GM19023 (cell line): ENCODE results near the gene NUDC.
"Not testable (repeated sequence)": the region's sequence is repeated elsewhere in the genome, so short reads cannot be mapped to it uniquely, and the experiment has no call there.

Experiments
- ATAC-seq: cut with Tn5 transposase; IDR thresholded peaks from one replicate; pipeline ENCODE4 v1.9.1; 2021; ENCODE audit warnings: mild to moderate bottlenecking, moderate library complexity; ENCODE audit not compliant: unreplicated experiment

NUDC gene

DNA sequence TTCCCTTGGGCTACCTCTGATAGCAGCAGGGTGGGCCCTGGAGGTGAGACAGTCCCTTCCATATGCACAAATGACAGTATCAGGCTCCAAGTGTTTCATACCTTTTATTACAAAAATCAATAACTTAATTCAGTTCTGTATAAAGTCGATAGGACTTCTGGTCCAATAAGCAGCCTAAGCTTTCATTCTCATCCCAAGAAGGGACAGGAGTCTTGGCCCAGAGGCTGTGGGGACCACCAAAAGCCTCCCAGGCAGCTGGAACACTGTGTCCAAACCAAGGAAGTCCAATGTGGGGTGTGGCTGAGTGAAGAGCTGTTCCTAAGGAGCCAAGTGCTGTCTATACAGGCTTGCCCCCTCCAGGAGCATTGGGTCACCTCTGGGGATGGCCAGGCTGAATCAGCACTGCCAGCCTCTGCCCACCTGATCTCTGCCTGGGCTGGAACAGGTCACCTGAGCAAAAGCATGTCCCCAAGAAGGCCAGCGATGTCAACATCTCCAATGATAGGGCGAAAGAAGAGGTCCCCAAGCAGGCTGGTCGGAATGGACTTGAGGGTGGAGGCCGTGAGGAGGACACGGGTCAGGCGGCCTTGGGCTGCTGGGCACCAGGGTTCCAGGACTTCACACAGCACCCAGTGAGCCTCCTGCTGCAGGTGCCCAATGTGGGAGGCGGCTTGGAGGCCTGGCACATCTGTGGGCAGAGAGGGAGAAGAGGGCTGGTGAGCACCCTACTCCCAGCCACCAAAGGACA lies 10.0 kb upstream of the NUDC start:
- no peak for ATAC-seq

DNA sequence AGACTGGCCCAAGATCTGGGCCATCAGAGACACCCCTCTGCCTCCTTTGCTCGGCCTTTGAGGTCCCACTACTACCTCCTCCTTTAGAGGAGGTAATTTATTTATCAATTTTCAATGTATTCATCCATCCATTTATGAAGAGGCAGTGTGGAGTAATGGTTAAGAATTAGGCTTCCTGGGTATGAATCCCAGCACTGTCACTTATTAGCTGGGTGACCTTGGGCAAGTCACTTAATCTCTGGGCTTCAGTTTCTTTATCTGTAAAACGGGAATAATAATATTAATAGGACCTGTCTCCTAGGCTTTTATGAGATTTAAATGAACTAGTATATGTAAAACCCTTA lies 9.4 kb upstream of the NUDC start:
- no peak for ATAC-seq

- no peak for ATAC-seq
These were observed 8.2 kb upstream of the NUDC start for GRCh38 chr1:26913389-26913753.

DNA sequence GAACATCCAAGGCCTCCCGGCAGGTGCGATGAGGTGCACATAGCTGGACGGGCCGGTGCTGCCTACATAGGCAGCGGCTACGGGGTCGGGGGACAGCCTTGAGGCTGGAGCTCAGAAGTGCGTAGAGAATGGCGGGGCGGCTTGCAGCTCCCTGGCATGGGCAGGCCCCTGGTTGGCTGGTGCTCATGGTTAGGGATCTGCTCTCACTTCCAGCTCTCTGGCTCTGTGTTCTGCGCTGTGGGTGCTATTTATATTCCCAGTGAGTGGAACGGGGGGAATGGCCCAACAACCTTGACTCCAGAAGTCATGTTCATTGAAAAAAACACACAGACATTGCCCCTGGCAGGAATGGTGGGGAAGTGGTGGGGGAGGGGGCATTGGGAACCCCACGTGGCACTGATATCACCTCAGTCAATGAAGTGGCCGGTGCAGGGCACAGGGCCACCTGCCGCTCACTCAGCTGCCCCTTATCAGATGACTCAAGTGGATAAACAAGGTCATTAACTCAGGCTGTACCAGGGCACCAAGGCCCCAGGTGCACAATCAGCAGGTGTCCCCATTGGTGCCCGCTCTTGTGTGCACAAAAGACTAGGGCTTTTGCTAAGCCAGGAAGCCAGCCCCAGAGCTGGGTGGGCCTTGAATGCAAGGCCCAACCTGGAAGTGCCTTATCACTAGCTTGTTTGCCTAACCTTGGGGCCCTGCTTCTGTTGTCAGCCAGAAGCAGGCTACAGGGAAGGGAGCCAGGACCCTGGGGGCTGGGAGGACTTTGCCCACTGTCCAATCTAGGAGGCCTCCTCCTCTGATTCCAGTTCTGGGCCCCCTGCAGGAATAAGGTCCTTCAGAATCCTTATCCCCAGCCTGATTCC lies 7.6 kb upstream of the NUDC start, which contains the start of gene NR0B2:
NR0B2 (minus strand) TSS at position 222 of the 866 bp plus-strand sequence; CDS start at position 187, 35 bp downstream.
- no peak for ATAC-seq

- ATAC-seq, result no peak
These were observed 6.2 kb upstream of the NUDC start for GRCh38 chr1:26915204-26915842.

GRCh38 chr1:26921126-26921539 lies 410 bp upstream of the NUDC start:
- ATAC-seq, result peak; percentile 22

DNA sequence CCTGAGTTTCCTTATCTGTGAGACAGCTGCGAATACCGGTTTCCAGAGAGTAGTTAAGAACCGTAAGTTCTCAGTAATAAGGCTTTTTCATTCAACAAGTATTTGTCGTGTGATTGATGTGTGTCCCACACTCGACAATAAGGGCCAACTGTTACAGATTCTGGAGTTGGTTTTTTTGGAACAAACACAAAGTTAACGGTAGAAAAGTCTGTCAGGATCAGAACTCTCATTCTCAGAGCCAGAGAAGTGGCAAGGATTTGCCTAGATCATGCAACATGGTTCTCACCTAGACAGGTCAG lies 837 bp downstream of the NUDC start:
- no peak for ATAC-seq

DNA sequence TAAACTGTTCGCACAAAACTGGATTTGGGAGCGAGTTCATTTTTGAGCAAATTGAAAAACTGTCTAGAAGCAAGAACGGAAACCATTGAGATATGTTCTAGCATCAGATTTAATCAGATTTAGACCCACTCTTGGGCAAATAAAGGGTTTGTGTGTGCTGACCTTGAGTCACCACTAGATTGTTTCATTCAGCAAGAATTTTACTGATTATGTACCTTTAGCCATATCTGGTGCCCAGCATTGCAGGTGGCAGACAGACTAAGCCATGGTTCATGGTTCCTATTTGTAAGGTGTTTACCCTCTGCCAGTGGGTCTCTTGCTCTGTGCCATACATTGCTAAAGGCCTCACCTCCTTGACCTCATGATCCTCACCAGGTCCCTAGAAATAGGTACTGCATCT lies 1.4 kb downstream of the NUDC start:
- no peak for ATAC-seq

GRCh38 chr1:26923711-26924110 lies 2.2 kb downstream of the NUDC start:
- no peak for ATAC-seq

DNA sequence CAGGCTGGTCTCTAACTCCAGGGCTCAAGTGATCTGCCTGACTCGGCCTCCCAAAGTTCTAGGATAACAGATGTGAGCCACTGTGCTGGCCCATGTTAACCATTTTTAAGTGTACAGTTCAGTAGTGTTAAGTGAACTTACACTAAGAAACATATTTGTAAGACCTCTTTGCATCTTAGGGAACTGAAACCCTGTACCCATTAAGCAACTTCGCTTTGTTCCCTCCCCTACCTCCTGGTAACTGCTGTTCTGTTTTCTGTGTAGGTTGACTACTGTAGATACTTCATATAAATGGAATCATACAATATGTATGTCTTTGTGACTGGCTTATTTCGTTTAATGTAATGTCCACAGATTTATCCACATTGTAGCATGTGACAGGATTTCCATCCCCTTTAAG lies 11.0 kb downstream of the NUDC start:
- ATAC-seq, result no peak

DNA sequence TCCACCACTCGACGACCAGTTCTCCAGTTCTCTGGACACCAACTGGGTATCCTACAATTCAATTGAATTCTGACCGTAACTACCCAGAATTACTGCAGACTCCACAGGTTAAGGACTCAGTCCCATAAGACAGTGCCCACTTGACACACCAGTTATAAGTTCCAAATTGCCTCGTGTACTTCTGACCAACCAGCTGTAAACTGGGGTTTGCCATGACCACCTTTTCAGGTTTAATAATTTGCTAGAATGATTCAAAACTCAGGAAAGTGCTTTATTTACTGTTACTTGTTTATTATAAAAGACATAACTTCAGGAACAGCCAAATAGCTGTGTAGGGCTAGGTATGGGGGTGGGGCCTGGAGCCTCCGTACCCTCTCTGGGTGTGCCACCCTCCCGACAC lies 15.3 kb downstream of the NUDC start:
- no peak for ATAC-seq

DNA sequence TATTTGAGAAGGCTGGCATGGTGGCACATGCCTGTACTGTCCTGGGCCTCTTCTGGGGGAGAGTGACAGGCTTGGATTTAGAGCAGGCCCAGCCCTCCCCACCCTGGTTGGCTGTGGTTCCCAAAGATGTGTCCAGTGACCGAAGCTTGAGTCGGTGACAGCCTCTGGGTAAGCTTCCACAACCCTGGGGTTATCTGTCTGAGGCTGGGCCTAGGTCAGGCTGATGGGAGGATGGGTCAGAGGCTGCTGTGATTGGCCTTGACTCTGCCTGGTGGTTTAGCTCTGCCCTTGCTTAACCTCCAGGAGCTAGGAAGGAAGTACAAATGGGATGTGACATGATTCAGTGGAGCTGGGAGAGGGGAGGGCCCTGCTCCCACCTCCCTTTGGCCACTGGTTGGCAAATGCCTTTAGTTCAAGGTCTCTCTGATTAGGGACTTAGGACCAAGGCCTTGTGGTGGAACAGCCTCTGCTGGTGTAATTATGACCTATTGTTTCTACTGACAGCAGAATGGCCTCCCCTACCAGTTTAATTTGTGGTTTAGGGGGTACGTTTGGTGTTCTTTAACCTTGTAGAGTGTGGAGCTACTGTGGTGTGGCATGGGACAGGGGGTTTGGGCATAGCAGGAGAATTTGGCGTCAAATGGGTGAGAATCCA lies 16.6 kb downstream of the NUDC start:
- ATAC-seq, result no peak

- no peak for ATAC-seq
These were observed 17.1 kb downstream of the NUDC start for GRCh38 chr1:26938659-26939025.

GRCh38 chr1:26941311-26941710 lies 19.8 kb downstream of the NUDC start:
- ATAC-seq, result no peak

GRCh38 chr1:26942656-26943055 lies 21.1 kb downstream of the NUDC start:
- no peak for ATAC-seq

DNA sequence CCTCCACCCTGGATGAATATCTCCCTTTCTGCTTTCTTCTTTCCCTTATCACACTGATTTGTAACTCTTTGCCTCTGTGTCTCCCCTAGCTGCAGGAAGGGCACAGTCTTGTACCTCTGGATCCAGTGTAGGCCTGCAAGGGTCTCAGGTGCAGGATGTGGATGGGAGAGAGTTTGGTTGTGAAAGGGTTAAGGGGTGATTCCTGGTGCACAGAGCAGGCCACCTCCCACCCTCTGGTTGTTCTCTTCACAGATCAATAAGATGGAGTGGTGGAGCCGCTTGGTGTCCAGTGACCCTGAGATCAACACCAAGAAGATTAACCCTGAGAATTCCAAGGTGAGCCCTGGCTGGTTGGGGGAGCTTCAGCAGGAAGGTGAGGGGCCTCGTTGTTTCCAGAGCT lies 23.6 kb downstream of the NUDC start:
- no peak for ATAC-seq

- ATAC-seq, result no peak
These were observed 24.2 kb downstream of the NUDC start for GRCh38 chr1:26945728-26946127.

DNA sequence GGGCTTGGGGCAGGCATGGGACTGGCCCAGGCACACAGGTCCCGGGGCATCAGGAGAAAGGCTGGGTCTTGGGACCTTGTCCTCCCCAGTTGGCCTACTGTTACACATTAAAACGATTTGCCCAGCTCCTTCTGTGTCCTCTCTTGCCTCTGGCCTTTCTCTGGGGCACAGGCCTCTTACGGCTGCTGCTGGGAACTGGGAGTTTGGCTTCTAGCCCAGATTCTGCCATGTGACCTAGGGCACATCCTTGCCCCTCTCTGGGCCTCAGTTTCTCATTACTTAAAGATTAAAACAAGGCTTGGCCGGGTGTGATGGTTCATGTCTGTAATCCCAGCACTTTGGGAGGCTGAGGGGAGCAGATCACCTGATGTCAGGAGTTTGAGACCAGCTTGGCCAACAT lies 24.7 kb downstream of the NUDC start:
- ATAC-seq, result no peak

DNA sequence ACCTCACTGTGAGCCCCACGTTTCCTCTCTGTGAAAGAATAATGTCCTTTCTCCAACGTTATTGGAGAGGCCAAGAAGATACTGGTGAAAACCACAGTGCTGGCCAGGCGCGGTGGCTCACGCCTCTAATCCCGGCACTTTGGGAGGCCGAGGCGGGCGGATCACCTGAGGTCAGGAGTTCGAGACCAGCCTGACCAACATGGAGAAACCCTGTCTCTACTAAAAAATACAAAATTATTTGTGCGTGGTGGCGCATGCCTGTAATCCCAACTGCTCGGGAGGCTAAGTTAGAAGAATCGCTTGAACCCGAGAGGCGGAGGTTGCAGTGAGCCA lies 27.1 kb downstream of the NUDC start:
- ATAC-seq, result not testable (repeated sequence)

- no peak for ATAC-seq
These were observed 27.9 kb downstream of the NUDC start for GRCh38 chr1:26949266-26949925.

GRCh38 chr1:26949926-26950319 lies 28.4 kb downstream of the NUDC start:
- no peak for ATAC-seq
